Upper lobe of left lung (tissue), 6 donors: Measurements from ENCODE around the gene CDH13. TPM values are rescaled to one million over a fixed set of nuclear protein-coding genes. Genes with fewer than 3 reads are reported as not detected.

ENCODE experiments used
- ATAC-seq, 2 donors: fragments of 200-7000 bp; cut with Tn5 transposase; one replicate each; pipeline ENCODE4 v1.9.1; 2022; ENCODE audit warnings: mild to moderate bottlenecking in 2 of 2, moderate library complexity in 2 of 2; ENCODE audit not compliant: low FRiP score in 2 of 2
- DNase-seq, 2 donors: peaks; one replicate each; pipeline ENCODE4 v3.0.0-alpha.2; 2019 to 2020
- H3K27ac ChIP-seq, 4 donors: fragments of 200-600 bp; sonication (generic); one replicate each; pipeline ENCODE4 v1.5.1; 2016 to 2019
- H3K27me3 ChIP-seq, 4 donors: fragments of 200-600 bp; sonication (generic); one replicate each; pipeline ENCODE4 v1.5.1; 2017 to 2019
- H3K36me3 ChIP-seq, 4 donors: fragments of 200-600 bp; sonication (generic); one replicate each; pipeline ENCODE4 v1.5.1; 2016 to 2019
- H3K4me1 ChIP-seq, 4 donors: fragments of 200-600 bp; sonication (generic); one replicate each; pipeline ENCODE4 v1.5.1; 2018 to 2019
- H3K4me3 ChIP-seq, 4 donors: fragments of 200-600 bp; sonication (generic); one replicate each; pipeline ENCODE4 v1.5.1; 2017 to 2019; ENCODE audit warnings: mild to moderate bottlenecking in 2 of 4, moderate library complexity in 1 of 4
- H3K9me3 ChIP-seq, 4 donors: fragments of 200-600 bp; sonication (generic); one replicate each; pipeline ENCODE4 v1.5.1; 2018 to 2019
- CTCF ChIP-seq, 6 experiments: fragments of 450-650 bp in 4 of 6; fragments of 200-600 bp in 2 of 6; sonication (generic) in 2 of 6; IDR thresholded peaks; one replicate each; pipeline ENCODE4 v1.5.1; 2016 to 2019; ENCODE audit warnings: antibody characterized with exemption in 6 of 6
- EP300 ChIP-seq, 4 donors: sonication (generic); formaldehyde crosslinking; IDR thresholded peaks; one replicate each; pipeline ENCODE4 v1.5.1; 2017; ENCODE audit warnings: antibody characterized with exemption in 4 of 4, control low read depth in 2 of 4
- POLR2A ChIP-seq, 4 donors: fragments of 450-650 bp; IDR thresholded peaks; one replicate each; pipeline ENCODE4 v1.5.1; 2016 to 2017; ENCODE audit warnings: antibody characterized with exemption in 4 of 4, mild to moderate bottlenecking in 2 of 4
- POLR2AphosphoS5 ChIP-seq, 2 donors: sonication (generic); formaldehyde crosslinking; IDR thresholded peaks; one replicate each; pipeline ENCODE4 v1.5.1; 2017; ENCODE audit warnings: antibody characterized with exemption in 2 of 2
- WGBS, 2 donors: methylation state at CpG; one replicate each; pipeline ENCODE4 v1.1.5; 2017 to 2018; 5-methylcytosine and 5-hydroxymethylcytosine counted together
- total RNA-seq, 6 donors: library from RNA; depleted of rRNA in 4 of 6; stranded (reverse); fragments of >200 nt in 4 of 6; gene quantifications; one replicate each; pipeline versions ENCODE4 v1.1.0 to v1.2.1, GENCODE V29; 2016 to 2021
- donor health status: DM: no; HTN: no; CAD: no; lungs with moderate emphysema.
- donor health status: DM: no; HTN: yes; CAD: no; lungs with severe emphysema.

The CDH13 gene
- total RNA-seq, 6 donors from 2014 or later: 11.3 to 39.8 (median 19.9) TPM

- ATAC-seq: no peak
- Histone ChIP-seq H3K9me3 (no peaks in the 10 kb centered on the region), H3K27me3 (no peaks in the 10 kb centered on the region), H3K36me3 (no peaks in the 10 kb centered on the region), H3K27ac (no peak overlapping the region), H3K4me1 (no peaks in the 10 kb centered on the region), H3K4me3 (no peak overlapping the region)
- no peak for DNase-seq
- TF ChIP-seq EP300 (IDR thresholded peaks at IDR 0.05) (no peak), POLR2A (IDR thresholded peaks at IDR 0.05) (no peak), CTCF (IDR thresholded peaks at IDR 0.05) (no peak), POLR2AphosphoS5 (IDR thresholded peaks at IDR 0.05) (no peak)
- 80 to 90% methylated on average over 7 of the region's 7 CpGs for WGBS, 2 donors
Observed at GRCh38 chr16:82833378-82833993, 206.7 kb downstream of the CDH13 start.

DNA sequence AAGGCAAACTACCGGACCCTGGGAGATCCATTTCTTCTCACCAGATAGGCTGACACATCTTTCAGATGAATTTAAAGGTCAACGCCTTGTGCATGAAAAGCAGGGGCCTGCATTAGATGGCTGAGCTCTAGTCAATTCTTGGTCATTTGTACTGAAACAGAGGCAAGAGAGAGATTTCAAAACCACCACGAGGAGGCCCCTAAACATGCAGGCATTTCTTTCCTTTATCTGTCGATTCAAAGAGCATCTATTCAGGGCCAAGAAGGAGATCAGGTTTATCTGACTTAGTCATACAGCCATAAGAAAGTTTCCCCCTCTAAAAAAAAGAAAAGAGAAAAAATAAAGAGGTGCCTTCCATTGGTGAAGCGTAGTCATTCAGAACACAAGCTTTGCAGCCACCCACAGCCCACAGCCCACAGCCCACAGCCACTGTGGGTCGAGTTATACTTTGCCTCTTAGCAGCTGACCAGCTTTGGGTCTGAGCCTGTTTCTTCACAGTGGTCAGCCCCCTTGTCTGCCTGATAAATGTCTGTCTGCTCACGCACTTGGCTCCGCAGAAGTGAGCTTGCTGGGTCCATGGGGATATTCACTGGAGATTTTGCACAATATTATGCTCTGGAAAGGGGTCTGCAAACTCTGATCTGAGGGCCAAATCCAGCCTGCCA lies 207.5 kb downstream of the CDH13 start:
- Histone ChIP-seq H3K27ac (no peak overlapping the region), H3K4me3 (no peak overlapping the region), H3K9me3 (no peaks in the 10 kb centered on the region), H3K4me1 (no peaks in the 10 kb centered on the region), H3K36me3 (no peaks in the 10 kb centered on the region), H3K27me3 (no peaks in the 10 kb centered on the region)
- TF ChIP-seq EP300 (IDR thresholded peaks at IDR 0.05): no peak
- TF ChIP-seq POLR2AphosphoS5 (IDR thresholded peaks at IDR 0.05): no peak
- TF ChIP-seq POLR2A (IDR thresholded peaks at IDR 0.05): no peak
- no peak for ATAC-seq
- no peak for DNase-seq
- 76 to 77% methylated on average over 8 of the region's 8 CpGs for WGBS, 2 donors

GRCh38 chr16:82835487-82836155 lies 208.9 kb downstream of the CDH13 start:
- Histone ChIP-seq H3K4me3 (no peak overlapping the region), H3K4me1 (no peaks in the 10 kb centered on the region), H3K36me3 (no peaks in the 10 kb centered on the region), H3K9me3 (no peaks in the 10 kb centered on the region), H3K27ac (no peak overlapping the region), H3K27me3 (no peaks in the 10 kb centered on the region)
- 88 to 100% methylated on average over 4 to 5 of the region's 5 CpGs for WGBS, 2 donors
- DNase-seq (no peak), ATAC-seq (no peak)
- TF ChIP-seq CTCF (IDR thresholded peaks at IDR 0.05) (no peak), POLR2A (IDR thresholded peaks at IDR 0.05) (no peak), POLR2AphosphoS5 (IDR thresholded peaks at IDR 0.05) (no peak), EP300 (IDR thresholded peaks at IDR 0.05) (no peak)

- Histone ChIP-seq H3K36me3 (no peaks in the 10 kb centered on the region), H3K27me3 (no peaks in the 10 kb centered on the region), H3K9me3 (no peaks in the 10 kb centered on the region), H3K4me3 (no peak overlapping the region), H3K4me1 (no peaks in the 10 kb centered on the region), H3K27ac (no peak overlapping the region)
- WGBS, 2 donors: 69 to 86% methylated on average over 3 of the region's 3 CpGs
- TF ChIP-seq POLR2AphosphoS5 (IDR thresholded peaks at IDR 0.05) (no peak), EP300 (IDR thresholded peaks at IDR 0.05) (no peak), CTCF (IDR thresholded peaks at IDR 0.05) (no peak), POLR2A (IDR thresholded peaks at IDR 0.05) (no peak)
- DNase-seq (no peak), ATAC-seq (no peak)
Observed at GRCh38 chr16:82841108-82841507, 214.3 kb downstream of the CDH13 start.

DNA sequence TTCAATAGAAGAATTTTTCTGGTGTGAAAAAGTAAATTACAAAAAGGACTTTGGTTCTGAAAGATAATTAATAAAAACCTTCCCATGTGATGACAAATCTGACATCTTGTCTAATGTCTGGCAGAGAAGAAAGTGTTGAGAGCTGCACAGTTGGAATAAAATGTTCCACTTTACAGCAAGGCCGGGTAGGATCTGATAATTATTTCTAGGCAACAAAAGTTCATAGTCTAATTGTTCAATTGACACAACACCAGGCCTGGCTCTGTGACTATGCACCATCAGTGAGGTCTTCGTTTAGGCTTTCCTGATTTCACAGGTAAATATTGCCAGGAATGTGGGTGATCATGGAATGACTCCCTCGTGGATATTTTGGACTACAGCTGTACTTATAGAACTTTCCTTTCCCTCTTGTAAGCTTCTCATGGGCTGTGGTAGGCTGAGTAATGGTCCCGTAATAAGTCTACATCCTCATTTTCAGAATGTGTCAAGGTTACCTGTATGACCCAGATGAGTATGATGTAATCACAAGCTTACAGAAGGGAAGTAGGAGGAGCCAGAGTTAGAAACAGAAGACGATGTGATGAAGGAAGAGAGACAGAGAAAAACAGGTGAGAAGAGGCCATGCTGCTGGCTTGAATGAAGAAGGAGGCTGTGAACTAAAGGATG lies 217.0 kb downstream of the CDH13 start:
- ATAC-seq: no peak
- DNase-seq: no peak
- H3K9me3 ChIP-seq: no peaks in the 10 kb centered on the region
- WGBS, 2 donors: 79 to 85% methylated on average over 5 of the region's 5 CpGs
- H3K4me1 ChIP-seq: no peaks in the 10 kb centered on the region
- no peaks in the 10 kb centered on the region for H3K27me3 ChIP-seq
- H3K36me3 ChIP-seq: no peaks in the 10 kb centered on the region
- H3K27ac ChIP-seq: no peak overlapping the region
- H3K4me3 ChIP-seq: no peak overlapping the region
- no peak for TF ChIP-seq CTCF (IDR thresholded peaks at IDR 0.05)
- no peak for TF ChIP-seq EP300 (IDR thresholded peaks at IDR 0.05)
- no peak for TF ChIP-seq POLR2AphosphoS5 (IDR thresholded peaks at IDR 0.05)
- no peak for TF ChIP-seq POLR2A (IDR thresholded peaks at IDR 0.05)
